HepG2 (cell line): Measurements from ENCODE around the gene METTL26. TPM values are rescaled to one million over a fixed set of nuclear protein-coding genes. Genes with fewer than 3 reads are reported as not detected.
A peak's percentile ranks its signal among the peaks of the same experiment; 100 is the strongest.

Source experiments
- AGO2 ChIP-seq: fragments of 200-400 bp; formaldehyde crosslinking; optimal IDR thresholded peaks from 2 replicates; pipeline ENCODE3; 2017; ENCODE audit warnings: mild to moderate bottlenecking, low read depth, low read length, moderate library complexity
- ARNT2 ChIP-seq: sonication (generic); formaldehyde crosslinking; IDR thresholded peaks from 2 replicates; pipeline ENCODE4 v1.8.0; 2022; ENCODE audit warnings: mild to moderate bottlenecking, low read depth, missing genetic modification reagents, moderate library complexity
- CBX1 ChIP-seq: IDR thresholded peaks from one replicate; pipeline ENCODE4 v1.6.1; 2016; ENCODE audit warnings: antibody characterized with exemption, low read depth
- CENPBD1 ChIP-seq: sonication (generic); formaldehyde crosslinking; IDR thresholded peaks from 2 replicates; pipeline ENCODE4 v1.8.0; 2022; ENCODE audit warnings: missing genetic modification reagents, low read depth, mild to moderate bottlenecking, borderline replicate concordance
- FOXP4 ChIP-seq: sonication (generic); formaldehyde crosslinking; IDR thresholded peaks from 2 replicates; pipeline ENCODE4 v1.4.0; 2020; ENCODE audit warnings: missing genetic modification reagents
- GABPB1 ChIP-seq: IDR thresholded peaks from 2 replicates; pipeline ENCODE4 v1.6.1; 2016; ENCODE audit warnings: mild to moderate bottlenecking, missing genetic modification reagents, moderate library complexity, missing compliant biosample characterization
- GRHL1 ChIP-seq: sonication (generic); formaldehyde crosslinking; conservative IDR thresholded peaks from 2 replicates; pipeline ENCODE4 v1.8.0; 2022; ENCODE audit warnings: missing genetic modification reagents
- IRF2 ChIP-seq: IDR thresholded peaks from 2 replicates; pipeline ENCODE4 v1.6.1; 2018; ENCODE audit warnings: missing genetic modification reagents, missing compliant biosample characterization
- MBNL3 ChIP-seq: fragments of 250-450 bp; sonication (Bioruptor Pico); conservative IDR thresholded peaks from 2 replicates; pipeline ENCODE4 v1.8.0; 2022; ENCODE audit warnings: mild to moderate bottlenecking, inconsistent platforms
- MIER3 ChIP-seq: IDR thresholded peaks from 2 replicates; pipeline ENCODE4 v1.6.1; 2016; ENCODE audit warnings: missing compliant biosample characterization, borderline replicate concordance
- SATB2 ChIP-seq: sonication (generic); formaldehyde crosslinking; IDR thresholded peaks from 2 replicates; pipeline ENCODE4 v1.5.0; 2020; ENCODE audit warnings: missing genetic modification reagents
- SMARCC2 ChIP-seq: fragments of 450-650 bp; IDR thresholded peaks from 2 replicates; pipeline ENCODE4 v1.6.1; 2017; ENCODE audit warnings: antibody characterized with exemption, mild to moderate bottlenecking
- SPEN ChIP-seq: sonication (generic); formaldehyde crosslinking; IDR thresholded peaks from 2 replicates; pipeline ENCODE4 v1.5.1; 2020; ENCODE audit warnings: low read depth, mild to moderate bottlenecking, missing genetic modification reagents
- TBL1XR1 ChIP-seq: fragments of 150-350 bp; IDR thresholded peaks from 2 replicates; pipeline ENCODE4 v1.6.1; 2014; ENCODE audit warnings: borderline replicate concordance, low read length; ENCODE audit not compliant: partially characterized antibody
- TBX3 ChIP-seq: fragments of 450-650 bp; IDR thresholded peaks from 2 replicates; pipeline ENCODE4 v1.6.1; 2017; ENCODE audit warnings: antibody characterized with exemption, mild to moderate bottlenecking, inconsistent platforms, borderline replicate concordance
- TEF ChIP-seq: sonication (generic); formaldehyde crosslinking; IDR thresholded peaks from 2 replicates; pipeline ENCODE4 v1.5.0; 2020; ENCODE audit warnings: missing genetic modification reagents
- ZBTB34 ChIP-seq: sonication (generic); formaldehyde crosslinking; IDR thresholded peaks from 2 replicates; pipeline ENCODE4 v1.8.0; 2022; ENCODE audit warnings: mild to moderate bottlenecking, missing genetic modification reagents
- ZFP36L1 ChIP-seq: sonication (generic); formaldehyde crosslinking; IDR thresholded peaks from 2 replicates; pipeline ENCODE4 v1.8.0; 2022; ENCODE audit warnings: mild to moderate bottlenecking, missing genetic modification reagents, moderate library complexity
- ZMYM2 ChIP-seq: sonication (generic); formaldehyde crosslinking; IDR thresholded peaks from 2 replicates; pipeline ENCODE4 v1.8.0; 2022; ENCODE audit warnings: mild to moderate bottlenecking, missing genetic modification reagents
- ZNF337 ChIP-seq: sonication (generic); formaldehyde crosslinking; IDR thresholded peaks from 2 replicates; pipeline ENCODE4 v1.5.1; 2020; ENCODE audit warnings: missing genetic modification reagents, low read depth, mild to moderate bottlenecking, borderline replicate concordance
- ZNF367 ChIP-seq: sonication (generic); formaldehyde crosslinking; IDR thresholded peaks from 2 replicates; pipeline ENCODE4 v1.4.0; 2020; ENCODE audit warnings: missing genetic modification reagents, borderline replicate concordance
- ZNF672 ChIP-seq: sonication (generic); formaldehyde crosslinking; IDR thresholded peaks from 2 replicates; pipeline ENCODE4 v1.8.1; 2022; ENCODE audit warnings: missing genetic modification reagents
- polyA plus RNA-seq, 8 experiments: library from polyadenylated mRNA; depleted of rRNA in 3 of 8; stranded (reverse) in 7 of 8; unstranded in 1 of 8; fragments of >200 nt; fragmentation: Illumina TruSeq in 4 of 8; extraction: Trizol in 4 of 8; gene quantifications; 2 replicates each; pipeline versions ENCODE4 v1.2.1 to v1.2.3, GENCODE V29; 2011 to 2016; ENCODE audit warnings: low read depth in 4 of 8, missing spikeins in 1 of 8, mixed read lengths in 1 of 8; ENCODE audit not compliant: insufficient read depth in 1 of 8
- total RNA-seq, 5 experiments: library from RNA; depleted of rRNA; stranded (reverse); fragments of >200 nt; fragmentation: Illumina TruSeq; extraction: Trizol; gene quantifications; 2 replicates each; pipeline ENCODE4 v1.2.3, GENCODE V29; 2016; ENCODE audit warnings: low read depth in 1 of 5

The METTL26 gene
- total and polyA plus RNA-seq, 2 of the 13 experiments (the other 11 are each of a cell fraction or from before 2014, with no cell fraction given): 65.5 to 70.1 TPM

- TF ChIP-seq CENPBD1 (CRISPR knock-in tag) (no peak), TBX3 (no peak), IRF2 (CRISPR knock-in tag) (no peak), ZNF337 (CRISPR knock-in tag) (no peak), CBX1 (no peak), ZNF672 (no peak), SMARCC2 (no peak), FOXP4 (no peak), ARNT2 (CRISPR knock-in tag) (no peak), GABPB1 (CRISPR knock-in tag) (peak; percentile 86), ZBTB34 (CRISPR knock-in tag) (no peak), AGO2 (peak; percentile 50), MBNL3 (no peak), GRHL1 (no peak), ZFP36L1 (CRISPR knock-in tag) (no peak), TBL1XR1 (no peak), ZMYM2 (peak; percentile 14; the same call in 1 of the 2 replicates), SATB2 (CRISPR knock-in tag) (no peak), TEF (CRISPR knock-in tag) (no peak), MIER3 (CRISPR knock-in tag) (no peak; the same call in 1 of the 2 replicates), ZNF367 (no peak), SPEN (peak; percentile 28)
Measured at GRCh38 chr16:679814-680624, 43.9 kb upstream of the METTL26 start, which contains the start of gene STUB1 (continued).
